ENCODE data around the gene FGD5.
A peak's percentile ranks its signal among the peaks of the same experiment; 100 is the strongest.

Gene FGD5

DNA sequence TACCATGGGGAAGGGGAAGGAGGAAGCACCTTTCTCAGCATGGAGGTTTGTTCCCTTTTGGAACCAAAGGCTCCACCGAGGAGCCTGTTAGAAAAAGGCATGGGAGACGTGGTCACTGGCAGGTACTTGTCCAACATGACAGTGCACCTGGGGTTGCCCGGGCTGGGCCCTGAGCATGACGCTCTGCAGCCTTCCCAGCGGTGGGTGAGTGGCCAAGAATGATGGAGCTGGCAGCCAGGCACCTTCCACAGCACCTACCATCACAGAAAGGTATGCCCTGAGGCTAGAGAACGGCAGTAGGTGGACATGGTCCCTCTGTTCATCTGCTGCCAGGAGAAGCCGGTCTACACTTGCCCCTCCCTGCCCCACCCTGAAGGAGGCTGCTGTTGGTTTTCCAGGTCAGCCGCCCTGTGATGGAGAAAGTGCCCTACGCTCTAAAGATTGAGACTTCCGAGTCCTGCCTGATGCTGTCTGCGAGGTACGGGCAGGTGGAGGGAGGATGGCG lies 99.6 kb downstream of the FGD5 start:
- TF ChIP-seq CTCF (IDR thresholded peaks at IDR 0.05), result no peak
- no peak for TF ChIP-seq ZFX (IDR thresholded peaks at IDR 0.05; ENCODE audit: borderline replicate concordance)
- H3K27ac ChIP-seq, result no peak overlapping the region

GRCh38 chr3:14920536-14920935 lies 101.8 kb downstream of the FGD5 start:
- TF ChIP-seq ZFX (IDR thresholded peaks at IDR 0.05; ENCODE audit: borderline replicate concordance) (no peak), CTCF (IDR thresholded peaks at IDR 0.05) (no peak)
- H3K27ac ChIP-seq, result no peak overlapping the region

DNA sequence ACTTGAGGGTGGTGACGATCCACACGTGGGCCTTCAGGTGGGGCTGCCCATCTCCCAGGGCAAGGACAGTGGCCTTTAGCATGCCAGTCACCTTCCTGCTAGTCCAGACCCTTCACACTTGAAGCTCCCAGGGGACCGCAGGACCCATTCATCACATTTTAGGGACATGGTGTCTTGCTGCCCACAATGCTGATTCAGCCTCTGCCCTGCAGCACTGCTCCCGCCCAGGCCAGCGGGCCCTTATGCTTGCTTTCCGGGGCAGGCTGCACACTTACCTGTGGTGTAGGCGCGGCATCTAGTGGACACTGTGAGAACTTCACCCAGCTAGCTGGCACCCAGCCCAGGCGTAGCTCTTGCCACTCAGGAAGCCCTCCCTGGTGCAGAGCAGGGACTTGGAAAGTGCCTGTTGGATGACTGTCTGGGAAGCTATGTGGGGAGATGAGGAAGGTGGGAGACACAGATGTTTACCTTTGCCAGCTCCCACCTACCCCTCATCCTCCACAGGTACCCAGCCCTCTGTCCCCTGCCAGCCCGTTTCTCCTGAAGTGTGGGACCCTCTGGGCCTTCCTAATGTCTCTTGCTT lies 102.4 kb downstream of the FGD5 start:
- no peak overlapping the region for H3K27ac ChIP-seq
- TF ChIP-seq CTCF (IDR thresholded peaks at IDR 0.05) (peak; percentile 92), ZFX (IDR thresholded peaks at IDR 0.05; ENCODE audit: borderline replicate concordance) (no peak)

DNA sequence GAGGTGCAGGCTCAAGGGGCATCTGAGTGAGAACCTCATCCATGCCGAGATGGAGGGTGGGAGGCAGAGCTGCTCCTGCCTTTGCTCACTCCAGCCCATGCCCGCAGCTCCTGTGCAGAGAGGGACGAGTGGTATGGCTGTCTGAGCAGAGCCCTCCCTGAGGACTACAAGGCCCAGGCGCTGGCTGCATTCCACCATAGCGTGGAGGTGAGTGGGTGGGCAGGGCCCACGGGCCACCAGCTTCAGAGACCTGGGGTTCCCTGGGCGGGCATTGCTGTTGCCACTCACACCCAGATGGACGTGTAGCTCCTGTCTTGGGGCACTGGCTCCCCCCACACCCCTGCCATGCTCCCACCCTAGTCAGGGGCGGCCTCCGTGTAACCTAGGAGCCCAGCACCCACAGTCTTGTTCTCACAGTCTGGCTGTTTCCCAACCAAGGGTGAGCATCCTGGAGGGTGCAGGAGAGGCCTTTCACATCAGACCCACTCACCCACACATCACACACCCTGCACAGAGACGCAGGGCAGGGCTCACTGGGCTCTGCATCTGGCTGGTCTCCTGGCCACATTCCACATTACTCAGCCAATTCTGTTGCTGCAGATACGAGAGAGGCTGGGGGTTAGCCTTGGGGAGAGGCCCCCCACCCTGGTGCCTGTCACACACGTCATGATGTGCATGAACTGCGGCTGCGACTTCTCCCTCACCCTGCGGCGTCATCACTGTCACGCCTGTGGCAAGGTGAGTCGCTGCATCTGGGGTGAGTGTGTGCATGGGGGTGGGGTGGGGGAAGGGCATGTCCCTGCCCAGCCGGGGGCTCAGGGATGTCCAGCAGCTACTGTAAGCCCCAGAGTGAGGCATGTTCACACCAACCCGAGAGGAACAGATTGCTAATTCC lies 103.3 kb downstream of the FGD5 start:
- no peak overlapping the region for H3K27ac ChIP-seq
- TF ChIP-seq CTCF (IDR thresholded peaks at IDR 0.05) (no peak), ZFX (IDR thresholded peaks at IDR 0.05; ENCODE audit: borderline replicate concordance) (no peak)

DNA sequence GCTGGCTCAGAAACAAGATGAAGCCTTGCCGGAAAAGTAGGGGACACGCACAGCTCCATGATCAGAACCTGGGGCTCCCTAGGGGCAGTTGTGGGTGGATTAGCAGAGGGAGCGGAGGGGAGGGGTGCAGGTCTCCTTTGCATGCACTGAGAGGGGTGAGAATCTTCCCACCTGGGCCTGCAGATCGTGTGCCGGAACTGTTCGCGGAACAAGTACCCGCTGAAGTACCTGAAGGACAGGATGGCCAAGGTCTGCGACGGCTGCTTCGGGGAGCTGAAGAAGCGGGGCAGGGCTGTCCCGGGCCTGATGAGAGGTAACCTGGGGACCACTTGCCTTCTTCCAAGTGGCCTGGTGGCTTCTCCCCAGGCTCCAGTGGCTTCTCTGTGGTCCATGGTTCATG lies 104.1 kb downstream of the FGD5 start:
- no peak overlapping the region for H3K27ac ChIP-seq
- TF ChIP-seq CTCF (IDR thresholded peaks at IDR 0.05) (no peak), ZFX (IDR thresholded peaks at IDR 0.05; ENCODE audit: borderline replicate concordance) (no peak)

DNA sequence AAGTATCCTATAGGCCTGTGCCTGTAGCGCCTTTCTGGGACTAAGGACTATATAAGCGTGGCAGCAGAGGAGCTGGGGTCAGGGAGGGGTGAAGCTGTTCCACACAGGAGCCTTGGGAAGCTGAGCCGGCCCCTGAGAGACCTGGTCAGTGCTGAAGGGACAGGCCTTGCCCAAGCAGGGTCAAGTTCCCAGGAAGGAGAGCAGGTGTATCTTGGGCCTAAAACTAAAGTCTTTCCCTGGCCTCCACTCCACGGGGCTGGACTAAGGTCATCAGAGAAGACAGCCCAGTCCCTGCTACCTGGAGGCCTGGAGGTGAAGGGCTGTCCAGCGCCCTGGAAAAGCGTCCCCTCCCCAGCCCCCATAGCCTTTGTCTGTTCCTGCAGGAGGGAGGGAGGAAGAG lies 104.7 kb downstream of the FGD5 start:
- H3K27ac ChIP-seq, result no peak overlapping the region
- TF ChIP-seq CTCF (IDR thresholded peaks at IDR 0.05) (no peak), ZFX (IDR thresholded peaks at IDR 0.05; ENCODE audit: borderline replicate concordance) (no peak)
